Thyroid gland (tissue), 4 donors: Measurements from ENCODE around the gene EVI5L. TPM values are rescaled to one million over a fixed set of nuclear protein-coding genes. Genes with fewer than 3 reads are reported as not detected.

ENCODE experiments used
- DNase-seq, 2 donors: peaks; one replicate each; pipeline ENCODE4 v3.0.0-alpha.2; 2019
- H3K27ac ChIP-seq, 3 donors: fragments of 200-600 bp; sonication (generic); 1 replicate in 2 of 3; 2 replicates in 1 of 3; pipeline ENCODE4 v1.5.1; 2016 to 2019; ENCODE audit warnings: mild to moderate bottlenecking in 1 of 3, moderate library complexity in 1 of 3
- H3K27me3 ChIP-seq: fragments of 200-600 bp; sonication (generic); one replicate; pipeline ENCODE4 v1.5.1; 2019
- H3K36me3 ChIP-seq, 2 donors: fragments of 200-600 bp; sonication (generic); one replicate each; pipeline ENCODE4 v1.5.1; 2016 to 2019
- H3K4me1 ChIP-seq, 2 donors: fragments of 200-600 bp; sonication (generic); one replicate each; pipeline ENCODE4 v1.5.1; 2017 to 2019
- H3K4me3 ChIP-seq, 3 donors: fragments of 200-600 bp; sonication (generic); replicated peaks in 1 of 3; 1 replicate in 2 of 3; 2 replicates in 1 of 3; pipeline ENCODE4 v1.5.1; 2016; ENCODE audit warnings: mild to moderate bottlenecking in 1 of 3
- H3K9me3 ChIP-seq: fragments of 200-600 bp; sonication (generic); one replicate; pipeline ENCODE4 v1.5.1; 2017
- CTCF ChIP-seq, 6 experiments: fragments of 200-600 bp in 3 of 6; fragments of 450-650 bp in 3 of 6; sonication (generic) in 3 of 6; IDR thresholded peaks; one replicate each; pipeline ENCODE4 v1.5.1; 2016 to 2019; ENCODE audit warnings: antibody characterized with exemption in 6 of 6, mild to moderate bottlenecking in 2 of 6, inconsistent platforms in 1 of 6, moderate library complexity in 1 of 6
- POLR2A ChIP-seq, 2 donors: fragments of 450-650 bp; IDR thresholded peaks; one replicate each; pipeline ENCODE4 v1.6.1; 2017; ENCODE audit warnings: antibody characterized with exemption in 2 of 2, mild to moderate bottlenecking in 2 of 2, moderate library complexity in 1 of 2
- WGBS, 2 donors: methylation state at CpG; one replicate each; pipeline ENCODE4 v1.1.5; 2017; 5-methylcytosine and 5-hydroxymethylcytosine counted together
- intact Hi-C: fragments of 100-400 bp; cut with DNase I; formaldehyde crosslinking; loops from one replicate; pipeline ENCODE4 v1.15.1; 2023
- total RNA-seq, 4 donors: library from RNA; depleted of rRNA; stranded (reverse); fragments of >200 nt; gene quantifications; one replicate each; pipeline ENCODE4 v1.2.3, GENCODE V29; 2016

Gene EVI5L
- total RNA-seq, 4 donors from 2014 or later: 9.8 to 29.3 (median 21.8) TPM

- no peak for DNase-seq
- Histone ChIP-seq H3K27me3 (no peaks in the 10 kb centered on the region), H3K9me3 (no peaks in the 10 kb centered on the region), H3K27ac (no peak overlapping the region), H3K4me1 (no peaks in the 10 kb centered on the region), H3K36me3 (no peaks in the 10 kb centered on the region), H3K4me3 (no peak overlapping the region)
- TF ChIP-seq POLR2A (IDR thresholded peaks at IDR 0.05): no peak
- TF ChIP-seq CTCF (IDR thresholded peaks at IDR 0.05): no peak
- WGBS, 2 donors: 90 to 95% methylated on average over 17 of the region's 17 CpGs
- intact Hi-C loops: loop anchor here (10.0 kb wide), 1 partner anchor 446 kb away; no protein-coding TSS in a partner anchor
Measured at GRCh38 chr19:7801020-7801570, 28.9 kb upstream of the EVI5L start.

- Histone ChIP-seq H3K27me3 (no peaks in the 10 kb centered on the region), H3K4me1 (no peaks in the 10 kb centered on the region), H3K36me3 (no peaks in the 10 kb centered on the region), H3K9me3 (no peaks in the 10 kb centered on the region), H3K4me3 (no peak overlapping the region), H3K27ac (no peak overlapping the region)
- intact Hi-C loops: loop anchor here (10.0 kb wide), 1 partner anchor 451 kb away; no protein-coding TSS in a partner anchor
- TF ChIP-seq POLR2A (IDR thresholded peaks at IDR 0.05) (no peak), CTCF (IDR thresholded peaks at IDR 0.05) (no peak)
- WGBS, 2 donors: 71 to 79% methylated on average over 3 of the region's 3 CpGs
- DNase-seq: no peak
Measured at GRCh38 chr19:7806234-7806633, 23.8 kb upstream of the EVI5L start.

- H3K36me3 ChIP-seq: no peaks in the 10 kb centered on the region
- no peak overlapping the region for H3K4me3 ChIP-seq
- no peaks in the 10 kb centered on the region for H3K27me3 ChIP-seq
- intact Hi-C loops: loop anchor here (10.0 kb wide), 1 partner anchor 452 kb away; no protein-coding TSS in a partner anchor
- 79 to 82% methylated on average over 9 of the region's 9 CpGs for WGBS, 2 donors
- H3K4me1 ChIP-seq: no peaks in the 10 kb centered on the region
- DNase-seq: no peak
- H3K27ac ChIP-seq: no peak overlapping the region
- H3K9me3 ChIP-seq: no peaks in the 10 kb centered on the region
- no peak for TF ChIP-seq POLR2A (IDR thresholded peaks at IDR 0.05)
- TF ChIP-seq CTCF (IDR thresholded peaks at IDR 0.05): no peak
Measured at GRCh38 chr19:7806876-7807275, 23.1 kb upstream of the EVI5L start.

GRCh38 chr19:7808108-7808507 is 21.9 kb upstream of the EVI5L start:
- intact Hi-C loops: loop anchor here (10.0 kb wide), 1 partner anchor 453 kb away; no protein-coding TSS in a partner anchor
- Histone ChIP-seq H3K4me3 (no peak overlapping the region), H3K27ac (no peak overlapping the region), H3K36me3 (no peaks in the 10 kb centered on the region), H3K27me3 (no peaks in the 10 kb centered on the region), H3K9me3 (no peaks in the 10 kb centered on the region), H3K4me1 (no peaks in the 10 kb centered on the region)
- WGBS, 2 donors: 59 to 67% methylated on average over 5 of the region's 5 CpGs
- TF ChIP-seq CTCF (IDR thresholded peaks at IDR 0.05): no peak
- TF ChIP-seq POLR2A (IDR thresholded peaks at IDR 0.05): no peak
- DNase-seq: no peak

- 44 to 53% methylated on average over 2 of the region's 2 CpGs for WGBS, 2 donors
- no peaks in the 10 kb centered on the region for H3K27me3 ChIP-seq
- no peaks in the 10 kb centered on the region for H3K36me3 ChIP-seq
- TF ChIP-seq CTCF (IDR thresholded peaks at IDR 0.05): no peak
- TF ChIP-seq POLR2A (IDR thresholded peaks at IDR 0.05): no peak
- no peaks in the 10 kb centered on the region for H3K9me3 ChIP-seq
- no peaks in the 10 kb centered on the region for H3K4me1 ChIP-seq
- no peak for DNase-seq
- no peak overlapping the region for H3K4me3 ChIP-seq
- intact Hi-C loops: no loop called here
- H3K27ac ChIP-seq: no peak overlapping the region
Measured at GRCh38 chr19:7811989-7812388, 18.0 kb upstream of the EVI5L start.
